GM19328 (cell line): ENCODE data around the gene TSPAN15.

Source experiments
- ATAC-seq: cut with Tn5 transposase; IDR thresholded peaks from one replicate; pipeline ENCODE4 v1.9.1; 2021; ENCODE audit warnings: mild to moderate bottlenecking, moderate library complexity; ENCODE audit not compliant: unreplicated experiment

TSPAN15 gene

GRCh38 chr10:69464801-69465401 is 13.6 kb downstream of the TSPAN15 start:
- ATAC-seq, result no peak

- no peak for ATAC-seq
These were observed 14.3 kb downstream of the TSPAN15 start for GRCh38 chr10:69465457-69466157.

GRCh38 chr10:69466158-69466490 is 14.9 kb downstream of the TSPAN15 start:
- no peak for ATAC-seq

GRCh38 chr10:69466689-69467088 is 15.4 kb downstream of the TSPAN15 start:
- no peak for ATAC-seq

- no peak for ATAC-seq
These were observed 16.9 kb downstream of the TSPAN15 start for GRCh38 chr10:69467928-69468750.

- no peak for ATAC-seq
These were observed 17.5 kb downstream of the TSPAN15 start for GRCh38 chr10:69468751-69469089.

GRCh38 chr10:69469976-69470375 is 18.7 kb downstream of the TSPAN15 start:
- no peak for ATAC-seq

GRCh38 chr10:69470463-69471384 is 19.5 kb downstream of the TSPAN15 start:
- no peak for ATAC-seq

- no peak for ATAC-seq
These were observed 20.9 kb downstream of the TSPAN15 start for GRCh38 chr10:69472142-69472541.

GRCh38 chr10:69472544-69472943 is 21.3 kb downstream of the TSPAN15 start:
- ATAC-seq, result no peak

GRCh38 chr10:69473304-69473990 is 22.2 kb downstream of the TSPAN15 start:
- ATAC-seq, result no peak

GRCh38 chr10:69474742-69475432 is 23.6 kb downstream of the TSPAN15 start:
- ATAC-seq, result no peak

- ATAC-seq, result no peak
These were observed 24.2 kb downstream of the TSPAN15 start for GRCh38 chr10:69475433-69475830.

GRCh38 chr10:69477968-69478597 is 26.8 kb downstream of the TSPAN15 start:
- ATAC-seq, result no peak

GRCh38 chr10:69479240-69480067 is 28.2 kb downstream of the TSPAN15 start:
- no peak for ATAC-seq

- ATAC-seq, result no peak
These were observed 28.8 kb downstream of the TSPAN15 start for GRCh38 chr10:69480068-69480412.

- no peak for ATAC-seq
These were observed 30.0 kb downstream of the TSPAN15 start for GRCh38 chr10:69481305-69481704.

- ATAC-seq, result no peak
These were observed 30.7 kb downstream of the TSPAN15 start for GRCh38 chr10:69481811-69482524.
